IMR-90 (cell line): Measurements from ENCODE around the gene OXNAD1. TPM values are rescaled to one million over a fixed set of nuclear protein-coding genes. Genes with fewer than 3 reads are reported as not detected.

Experiments used
- ATAC-seq: fragments of 200-7000 bp; cut with Tn5 transposase; 2 replicates; pipeline ENCODE4 v1.9.1; 2020; ENCODE audit warnings: low read depth, mild to moderate bottlenecking, moderate library complexity
- BruUV-seq: library from RNA; stranded (reverse); fragments of 400-500 nt; replicated peaks from 2 replicates; lab custom pipeline; 2021; lab: Mats Ljungman, UMichigan
- CTCF ChIA-PET: fragments of 300-600 bp; formaldehyde crosslinking; extraction: SDS; loops from one replicate; lab custom pipeline; 2021; ENCODE audit warnings: antibody characterized with exemption; lab: Yijun Ruan, JAX
- POLR2A ChIA-PET: fragments of 300-600 bp; sonication (Branson Sonifier 250); formaldehyde crosslinking; loops from one replicate; lab custom pipeline; 2022; ENCODE audit warnings: antibody characterized with exemption; ENCODE audit not compliant: unreplicated experiment; lab: Charles Lee
- DNase-seq: peaks from one replicate; pipeline ENCODE4 v3.0.0; 2013
- H2AFZ ChIP-seq: replicated peaks from 2 replicates; pipeline ENCODE3; 2013; ENCODE audit warnings: low read length, mild to moderate bottlenecking; ENCODE audit not compliant: poor library complexity
- H2AK5ac ChIP-seq: 2 replicates; pipeline ENCODE4 v1.6.1; 2013; ENCODE audit warnings: low read depth, low read length, inconsistent platforms
- H2AK9ac ChIP-seq: replicated peaks from 2 replicates; pipeline ENCODE3; 2013; ENCODE audit warnings: mild to moderate bottlenecking, low read depth, low read length, moderate library complexity; ENCODE audit not compliant: poor library complexity
- H2BK120ac ChIP-seq: 2 replicates; pipeline ENCODE4 v1.6.1; 2013; ENCODE audit warnings: low read depth, low read length, inconsistent platforms
- H2BK15ac ChIP-seq: 3 replicates; pipeline ENCODE4 v1.6.1; 2013; ENCODE audit warnings: low read depth, low read length, inconsistent platforms
- H2BK20ac ChIP-seq: 2 replicates; pipeline ENCODE4 v1.6.1; 2013; ENCODE audit warnings: low read depth, mild to moderate bottlenecking, inconsistent platforms, low read length, moderate library complexity
- H2BK5ac ChIP-seq: 2 replicates; pipeline ENCODE4 v1.6.1; 2013; ENCODE audit warnings: mild to moderate bottlenecking, low read depth, low read length, inconsistent platforms; ENCODE audit not compliant: poor library complexity, severe bottlenecking
- H3K14ac ChIP-seq: replicated peaks from 2 replicates; pipeline ENCODE4 v1.6.1; 2013; ENCODE audit warnings: low read depth, low read length, inconsistent platforms
- H3K18ac ChIP-seq: 2 replicates; pipeline ENCODE4 v1.6.1; 2013; ENCODE audit warnings: low read depth, low read length, control low read depth
- H3K23ac ChIP-seq: 2 replicates; pipeline ENCODE4 v1.6.1; 2013; ENCODE audit warnings: low read depth, low read length, inconsistent platforms
- H3K27ac ChIP-seq: 2 replicates; pipeline ENCODE4 v1.5.1; 2013; ENCODE audit warnings: mild to moderate bottlenecking, control low read depth, low read length; ENCODE audit not compliant: insufficient read depth
- H3K27me3 ChIP-seq: 2 replicates; pipeline ENCODE4 v1.6.1; 2013; ENCODE audit warnings: low read length; ENCODE audit not compliant: control insufficient read depth, insufficient read depth
- H3K36me3 ChIP-seq: 2 replicates; pipeline ENCODE4 v1.6.1; 2013; ENCODE audit warnings: low read length, mixed read lengths; ENCODE audit not compliant: control insufficient read depth, insufficient read depth
- H3K4ac ChIP-seq: 2 replicates; pipeline ENCODE4 v1.6.1; 2013; ENCODE audit warnings: low read depth, low read length, inconsistent platforms
- H3K4me1 ChIP-seq: 2 replicates; pipeline ENCODE4 v1.6.1; 2013; ENCODE audit warnings: low read length, mixed read lengths; ENCODE audit not compliant: control insufficient read depth, insufficient read depth
- H3K4me2 ChIP-seq: 2 replicates; pipeline ENCODE4 v1.6.1; 2013; ENCODE audit warnings: low read depth, mild to moderate bottlenecking, control low read depth, low read length, moderate library complexity
- H3K4me3 ChIP-seq: 2 replicates; pipeline ENCODE4 v1.5.1; 2013; ENCODE audit warnings: low read depth, mild to moderate bottlenecking, control low read depth, low read length, moderate library complexity; ENCODE audit not compliant: insufficient read depth
- H3K56ac ChIP-seq: 2 replicates; pipeline ENCODE4 v1.6.1; 2013; ENCODE audit warnings: low read length, inconsistent platforms; ENCODE audit not compliant: insufficient read depth; ENCODE audit errors: extremely low read depth
- H3K79me1 ChIP-seq, 2 experiments: 2 replicates each; pipeline ENCODE4 v1.6.1; 2013; ENCODE audit warnings: low read length in 2 of 2, inconsistent platforms in 1 of 2, low read depth in 1 of 2
- H3K9ac ChIP-seq: 2 replicates; pipeline ENCODE4 v1.6.1; 2013; ENCODE audit warnings: low read depth, low read length, control low read depth
- H3K9me1 ChIP-seq: 2 replicates; pipeline ENCODE4 v1.6.1; 2013; ENCODE audit warnings: low read length, inconsistent platforms; ENCODE audit not compliant: insufficient read depth
- H3K9me3 ChIP-seq: 2 replicates; pipeline ENCODE4 v1.6.1; 2013; ENCODE audit warnings: low read length; ENCODE audit not compliant: control insufficient read depth, insufficient read depth
- H4K20me1 ChIP-seq: 2 replicates; pipeline ENCODE4 v1.6.1; 2013; ENCODE audit warnings: low read length, inconsistent platforms; ENCODE audit not compliant: insufficient read depth
- H4K5ac ChIP-seq: 2 replicates; pipeline ENCODE4 v1.6.1; 2013; ENCODE audit warnings: mild to moderate bottlenecking, low read depth, low read length, control low read depth
- H4K8ac ChIP-seq, 2 experiments: 2 replicates each; pipeline ENCODE4 v1.6.1; 2013; ENCODE audit warnings: low read depth in 2 of 2, low read length in 2 of 2, control low read depth in 1 of 2, inconsistent platforms in 1 of 2
- H4K91ac ChIP-seq: 2 replicates; pipeline ENCODE4 v1.6.1; 2013; ENCODE audit warnings: low read depth, low read length, inconsistent platforms; ENCODE audit not compliant: insufficient read depth
- BHLHE40 ChIP-seq: fragments of 150-350 bp; IDR thresholded peaks from 2 replicates; pipeline ENCODE4 v1.6.1; 2016; ENCODE audit warnings: mild to moderate bottlenecking, low read depth, low read length
- CEBPB ChIP-seq: IDR thresholded peaks from 2 replicates; pipeline ENCODE4 v1.6.1; 2012; ENCODE audit warnings: low read depth, low read length, improper control_type of control experiment
- CHD1 ChIP-seq: IDR thresholded peaks from 2 replicates; pipeline ENCODE4 v1.6.1; 2012; ENCODE audit warnings: low read depth, low read length, improper control_type of control experiment
- FOS ChIP-seq: fragments of 150-350 bp; IDR thresholded peaks from 2 replicates; pipeline ENCODE4 v1.6.1; 2016; ENCODE audit warnings: low read depth, low read length
- MAFK ChIP-seq: IDR thresholded peaks from 2 replicates; pipeline ENCODE4 v1.6.1; 2012; ENCODE audit warnings: low read depth, low read length, improper control_type of control experiment
- MAZ ChIP-seq: IDR thresholded peaks from 2 replicates; pipeline ENCODE4 v1.6.1; 2012; ENCODE audit warnings: low read depth, mild to moderate bottlenecking, low read length, improper control_type of control experiment, moderate library complexity, borderline replicate concordance
- MXI1 ChIP-seq: IDR thresholded peaks from 2 replicates; pipeline ENCODE4 v1.6.1; 2012; ENCODE audit warnings: low read depth, mild to moderate bottlenecking, low read length, moderate library complexity, borderline replicate concordance
- NFE2L2 ChIP-seq: fragments of 150-350 bp; IDR thresholded peaks from 2 replicates; pipeline ENCODE4 v1.6.1; 2016; ENCODE audit warnings: low read depth, mild to moderate bottlenecking, low read length
- POLR2A ChIP-seq: IDR thresholded peaks from 2 replicates; pipeline ENCODE4 v1.6.1; 2012; ENCODE audit warnings: mild to moderate bottlenecking, low read depth, low read length
- RAD21 ChIP-seq: IDR thresholded peaks from 2 replicates; pipeline ENCODE4 v1.6.1; 2012; ENCODE audit warnings: low read length, improper control_type of control experiment
- RCOR1 ChIP-seq: IDR thresholded peaks from 2 replicates; pipeline ENCODE4 v1.6.1; 2012; ENCODE audit warnings: mild to moderate bottlenecking, low read length, improper control_type of control experiment; ENCODE audit not compliant: insufficient replicate concordance
- RFX5 ChIP-seq: IDR thresholded peaks from 2 replicates; pipeline ENCODE4 v1.8.0; 2012; ENCODE audit warnings: low read depth, mild to moderate bottlenecking, low read length, moderate library complexity
- SMC3 ChIP-seq: fragments of 150-350 bp; IDR thresholded peaks from 2 replicates; pipeline ENCODE4 v1.6.1; 2016; ENCODE audit warnings: low read depth, mild to moderate bottlenecking, antibody characterized with exemption, low read length, moderate library complexity
- USF2 ChIP-seq: fragments of 150-350 bp; IDR thresholded peaks from 2 replicates; pipeline ENCODE4 v1.6.1; 2017; ENCODE audit warnings: mild to moderate bottlenecking, antibody characterized with exemption, low read length, low read depth
- WGBS, 2 experiments: methylation state at CpG; one replicate each; pipeline versions ENCODE4 v1.1.5 to v1.1.7; 2013; ENCODE audit warnings: missing lambda C conversion rate in 2 of 2; ENCODE audit not compliant: insufficient read length in 1 of 2; ENCODE audit errors: extremely low coverage in 2 of 2; 5-methylcytosine and 5-hydroxymethylcytosine counted together
- dilution Hi-C: fragments of 300-500 bp; cut with HindIII; formaldehyde crosslinking; loops from one replicate; pipeline ENCODE4 v1.14.3; 2018; ENCODE audit warnings: low sequenced_read_pairs; ENCODE audit not compliant: unreplicated experiment
- in situ Hi-C: fragments of 300-500 bp; cut with MboI; formaldehyde crosslinking; loops from 3 replicates; pipeline ENCODE4 v1.14.3; 2019; ENCODE audit warnings: low sequenced_read_pairs, inconsistent platforms, mixed read lengths
- intact Hi-C: fragments of 100-400 bp; cut with micrococcal nuclease; formaldehyde crosslinking; loops from 2 replicates; pipeline ENCODE4 v1.10.0; 2022
- polyA plus RNA-seq, 3 experiments: library from polyadenylated mRNA; depleted of rRNA; stranded (reverse); fragments of >200 nt; gene quantifications; 2 replicates each; pipeline ENCODE4 v1.2.3, GENCODE V29; 2012; ENCODE audit warnings: low replicate concordance in 1 of 3
- total RNA-seq: library from RNA; depleted of rRNA; stranded (reverse); fragments of >200 nt; gene quantifications from 2 replicates; pipeline ENCODE4 v1.2.3, GENCODE V29; 2012
- TF ChIP-seq, protein P1 (sequence below): conservative IDR thresholded peaks from 2 replicates; pipeline ENCODE4 v1.5.1; 2012; ENCODE audit warnings: mild to moderate bottlenecking, low read depth, low read length, improper control_type of control experiment
- TF ChIP-seq, protein P2 (sequence below): fragments of 150-350 bp; IDR thresholded peaks from 2 replicates; pipeline ENCODE4 v1.6.1; 2016; ENCODE audit warnings: low read depth, mild to moderate bottlenecking, low read length, moderate library complexity, borderline replicate concordance

Gene OXNAD1
- total and polyA plus RNA-seq, 2 of the 4 experiments (the other 2 are of a cell fraction) = 6.2 to 11.3 TPM

DNA sequence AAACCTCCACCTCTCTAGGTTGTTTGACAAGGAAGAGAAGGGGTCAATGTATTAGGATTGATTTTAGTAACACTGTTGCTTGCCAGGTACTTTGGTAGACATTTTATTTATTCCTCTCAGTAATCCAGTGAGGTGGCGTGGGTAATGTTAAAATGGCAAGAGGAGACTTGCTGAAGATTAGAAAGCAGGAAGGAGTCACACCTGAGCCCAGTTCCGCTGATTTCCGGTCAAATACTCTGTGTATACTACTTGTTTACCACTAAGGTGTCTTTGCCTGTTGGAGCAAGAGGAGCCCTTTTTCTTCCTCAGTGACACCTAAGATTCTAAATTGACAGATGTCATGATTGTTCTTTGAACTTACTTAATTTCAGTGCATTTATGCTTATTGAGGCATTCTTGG, 1.7 kb downstream of the OXNAD1 start:
- Histone ChIP-seq H3K4me1 (no peaks in the 10 kb centered on the region), H2BK20ac (no peak overlapping the region), H4K8ac (no peak overlapping the region), H3K4me3 (no peak overlapping the region), H2BK5ac (no peak overlapping the region), H3K4me2 (no peak overlapping the region), H3K9ac (no peak overlapping the region), H3K27me3 (no peaks in the 10 kb centered on the region), H3K14ac (no peak overlapping the region), H3K4ac (no peak overlapping the region), H3K18ac (no peak overlapping the region), H4K5ac (no peak overlapping the region), H3K56ac (no peak overlapping the region), H2AK5ac (no peak overlapping the region), H4K91ac (no peak overlapping the region), H2BK120ac (no peak overlapping the region), H3K23ac (no peak overlapping the region), H3K9me3 (no peaks in the 10 kb centered on the region), H3K27ac (no peak overlapping the region), H4K20me1 (no peaks in the 10 kb centered on the region), H2BK15ac (no peak overlapping the region), H3K36me3 (peaks cover 3% of the 10 kb centered on the region; the same call in 1 of the 2 replicates), H3K79me1 (peaks cover 34 to 40% of the 10 kb centered on the region in 2 experiments), H3K9me1 (peaks cover 3% of the 10 kb centered on the region; the same call in 1 of the 2 replicates), H2AK9ac (no peak overlapping the region), H2AFZ (no peak overlapping the region)
- dilution Hi-C loops (no loop called here), intact Hi-C loops (no loop called here), in situ Hi-C loops (no loop called here)
- BruUV-seq = no TSS peak
- ATAC-seq (no peak), DNase-seq (no peak)
- ChIA-PET POLR2A (no interaction called here), CTCF (no interaction called here)
- TF ChIP-seq MAFK (no peak), NFE2L2 (no peak), RCOR1 (no peak), USF2 (no peak), POLR2A (no peak), CHD1 (no peak), FOS (no peak), MAZ (no peak), MXI1 (no peak), RFX5 (no peak), BHLHE40 (no peak), CEBPB (no peak), RAD21 (no peak), SMC3 (no peak)
- TF ChIP-seq, protein P1, sequence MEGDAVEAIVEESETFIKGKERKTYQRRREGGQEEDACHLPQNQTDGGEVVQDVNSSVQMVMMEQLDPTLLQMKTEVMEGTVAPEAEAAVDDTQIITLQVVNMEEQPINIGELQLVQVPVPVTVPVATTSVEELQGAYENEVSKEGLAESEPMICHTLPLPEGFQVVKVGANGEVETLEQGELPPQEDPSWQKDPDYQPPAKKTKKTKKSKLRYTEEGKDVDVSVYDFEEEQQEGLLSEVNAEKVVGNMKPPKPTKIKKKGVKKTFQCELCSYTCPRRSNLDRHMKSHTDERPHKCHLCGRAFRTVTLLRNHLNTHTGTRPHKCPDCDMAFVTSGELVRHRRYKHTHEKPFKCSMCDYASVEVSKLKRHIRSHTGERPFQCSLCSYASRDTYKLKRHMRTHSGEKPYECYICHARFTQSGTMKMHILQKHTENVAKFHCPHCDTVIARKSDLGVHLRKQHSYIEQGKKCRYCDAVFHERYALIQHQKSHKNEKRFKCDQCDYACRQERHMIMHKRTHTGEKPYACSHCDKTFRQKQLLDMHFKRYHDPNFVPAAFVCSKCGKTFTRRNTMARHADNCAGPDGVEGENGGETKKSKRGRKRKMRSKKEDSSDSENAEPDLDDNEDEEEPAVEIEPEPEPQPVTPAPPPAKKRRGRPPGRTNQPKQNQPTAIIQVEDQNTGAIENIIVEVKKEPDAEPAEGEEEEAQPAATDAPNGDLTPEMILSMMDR = no peak
- TF ChIP-seq, protein P2, sequence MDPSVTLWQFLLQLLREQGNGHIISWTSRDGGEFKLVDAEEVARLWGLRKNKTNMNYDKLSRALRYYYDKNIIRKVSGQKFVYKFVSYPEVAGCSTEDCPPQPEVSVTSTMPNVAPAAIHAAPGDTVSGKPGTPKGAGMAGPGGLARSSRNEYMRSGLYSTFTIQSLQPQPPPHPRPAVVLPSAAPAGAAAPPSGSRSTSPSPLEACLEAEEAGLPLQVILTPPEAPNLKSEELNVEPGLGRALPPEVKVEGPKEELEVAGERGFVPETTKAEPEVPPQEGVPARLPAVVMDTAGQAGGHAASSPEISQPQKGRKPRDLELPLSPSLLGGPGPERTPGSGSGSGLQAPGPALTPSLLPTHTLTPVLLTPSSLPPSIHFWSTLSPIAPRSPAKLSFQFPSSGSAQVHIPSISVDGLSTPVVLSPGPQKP = no peak
- WGBS, 2 experiments = no CpG with 5 or more reads among the region's 3 CpGs
